Kidney tubule cell (primary cell): ENCODE results near the gene HINT2.

Experiments used
- DNase-seq: peaks from one replicate; pipeline ENCODE4 v3.0.0-alpha.2; 2018; ENCODE audit warnings: low spot score

Gene HINT2

DNA sequence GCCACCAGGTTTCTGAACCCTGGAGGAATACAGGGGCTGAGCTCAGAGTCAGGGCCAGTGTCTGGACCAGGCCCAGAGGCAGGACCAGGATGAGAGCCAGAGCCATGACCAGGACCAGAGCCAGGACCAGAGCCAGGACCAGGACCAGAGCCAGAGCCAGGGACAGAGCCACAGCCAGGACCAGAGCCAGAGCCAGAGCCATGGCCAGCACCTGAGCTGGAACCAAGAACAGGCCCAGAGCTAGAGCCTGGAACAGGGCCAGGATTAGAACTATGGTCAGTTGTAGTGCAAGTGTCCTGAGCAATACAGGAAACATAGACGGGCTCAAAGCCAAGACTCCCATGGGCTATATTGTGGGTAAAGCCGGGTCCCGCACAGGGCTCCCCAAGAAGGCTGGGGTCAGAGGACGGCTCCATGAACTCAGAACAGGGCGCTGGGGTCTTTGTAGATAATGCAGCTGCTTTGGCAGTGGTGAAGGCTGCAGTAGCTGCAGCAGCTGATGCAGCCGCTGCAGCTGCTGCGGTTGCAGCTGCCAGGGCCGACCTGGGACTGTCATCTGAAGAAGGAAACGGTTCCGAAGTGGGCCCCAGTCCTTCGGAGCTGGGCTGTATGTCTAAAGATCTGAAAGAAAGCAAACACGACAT is 3.3 kb downstream of the HINT2 start:
- DNase-seq = no peak

DNA sequence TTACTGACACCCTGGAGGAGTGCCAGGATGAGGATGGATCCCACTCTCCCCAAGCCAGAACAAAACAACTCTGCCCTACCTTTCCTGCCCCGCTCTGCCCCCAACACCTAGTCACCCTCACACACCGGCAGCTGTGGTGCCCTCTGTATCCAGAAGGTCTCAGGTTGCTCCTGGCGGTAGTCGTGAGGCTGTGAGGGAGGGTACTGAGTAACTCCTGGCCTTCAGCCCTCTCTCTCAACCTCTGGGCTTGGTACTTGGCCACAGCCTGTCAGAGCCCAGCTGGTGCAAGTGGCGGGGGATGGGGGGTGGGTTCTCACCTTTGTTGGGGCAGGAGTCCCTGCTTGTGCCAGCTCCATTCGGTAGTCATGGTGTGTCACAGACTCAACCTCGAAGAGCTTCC is 4.7 kb downstream of the HINT2 start:
- no peak for DNase-seq

DNA sequence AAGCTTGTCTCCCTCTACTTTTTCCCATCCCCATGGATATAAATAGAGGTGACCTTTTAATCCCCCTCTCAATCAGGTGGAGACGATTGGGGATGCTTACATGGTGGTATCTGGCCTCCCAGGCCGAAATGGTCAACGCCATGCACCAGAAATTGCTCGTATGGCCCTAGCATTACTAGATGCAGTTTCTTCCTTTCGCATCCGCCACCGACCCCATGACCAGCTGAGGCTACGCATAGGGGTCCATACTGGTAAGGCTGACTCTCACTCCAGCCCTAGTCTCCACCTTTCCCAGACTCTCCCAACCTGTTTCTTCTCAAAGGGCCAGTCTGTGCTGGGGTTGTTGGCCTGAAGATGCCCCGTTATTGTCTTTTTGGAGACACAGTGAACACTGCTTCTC is 6.4 kb downstream of the HINT2 start:
- DNase-seq = no peak

DNA sequence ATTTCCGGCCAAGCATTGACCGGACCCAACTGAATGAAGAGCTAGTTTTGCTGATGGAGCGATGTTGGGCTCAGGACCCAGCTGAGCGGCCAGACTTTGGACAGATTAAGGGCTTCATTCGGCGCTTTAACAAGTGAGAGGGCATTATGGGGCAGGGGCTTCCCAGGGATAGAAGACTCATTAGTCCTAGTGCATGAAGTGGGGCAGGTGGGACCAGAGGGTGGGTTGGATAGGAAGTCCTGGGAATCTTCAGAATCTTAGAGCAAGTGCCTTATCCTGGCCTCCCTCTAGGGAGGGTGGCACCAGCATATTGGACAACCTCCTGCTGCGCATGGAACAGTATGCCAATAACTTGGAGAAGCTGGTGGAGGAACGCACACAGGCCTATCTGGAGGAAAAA is 8.7 kb downstream of the HINT2 start:
- no peak for DNase-seq

DNA sequence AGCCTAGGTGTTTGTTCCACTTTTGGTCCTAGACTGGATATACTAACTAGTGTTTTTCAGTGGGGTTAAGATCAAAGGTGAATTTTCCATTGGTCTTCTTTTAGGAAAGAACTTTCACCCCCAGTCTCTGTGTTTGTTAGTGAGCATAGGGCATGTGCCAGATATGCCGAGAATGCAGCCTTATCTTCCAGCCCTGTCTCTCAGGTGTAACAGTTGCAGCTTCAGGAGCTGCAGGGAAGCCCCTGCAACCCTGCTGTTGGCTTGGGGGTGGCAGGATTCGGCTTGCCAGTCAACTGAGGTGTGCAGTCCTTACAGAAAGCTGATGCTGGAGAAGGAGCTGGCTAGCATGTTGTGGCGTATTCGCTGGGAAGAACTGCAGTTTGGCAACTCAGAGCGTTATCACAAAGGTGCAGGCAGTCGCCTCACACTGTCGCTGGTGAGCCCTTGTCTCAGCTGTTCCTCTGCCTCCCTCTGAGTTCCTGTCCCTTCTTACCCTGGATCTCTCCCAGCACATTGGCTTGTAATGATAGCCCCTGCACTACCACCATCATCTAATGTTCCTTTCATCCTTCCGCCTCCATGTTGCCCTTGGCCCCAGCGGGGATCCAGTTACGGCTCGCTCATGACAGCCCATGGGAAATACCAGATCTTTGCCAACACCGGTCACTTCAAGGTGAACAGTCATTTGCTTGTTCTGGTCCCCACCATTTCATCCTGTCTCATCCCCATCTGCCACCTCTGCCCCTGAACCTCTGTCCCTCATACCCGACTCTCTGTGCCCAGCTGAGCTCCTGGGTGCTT is 13.3 kb downstream of the HINT2 start:
- DNase-seq = no peak

DNA sequence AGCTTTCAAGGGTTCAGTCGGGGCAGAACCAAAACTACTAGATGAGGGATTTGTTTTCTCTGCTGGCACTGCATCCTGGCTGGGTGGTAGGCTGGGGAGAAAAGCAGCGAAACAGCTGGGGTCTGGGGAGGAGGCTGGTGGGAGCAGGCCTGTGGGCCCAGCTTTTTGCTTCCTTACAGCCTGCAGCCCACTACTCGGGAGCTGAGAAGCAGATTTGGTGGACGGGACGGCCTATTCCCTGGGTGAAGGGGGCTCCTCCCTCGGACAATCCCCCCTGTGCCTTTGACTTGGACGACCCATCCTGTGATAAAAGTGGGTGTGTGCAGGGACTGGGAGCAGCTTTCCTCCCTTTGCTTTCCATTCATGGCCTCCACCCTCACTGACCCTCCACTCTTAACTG is 14.3 kb downstream of the HINT2 start:
- no peak for DNase-seq

DNA sequence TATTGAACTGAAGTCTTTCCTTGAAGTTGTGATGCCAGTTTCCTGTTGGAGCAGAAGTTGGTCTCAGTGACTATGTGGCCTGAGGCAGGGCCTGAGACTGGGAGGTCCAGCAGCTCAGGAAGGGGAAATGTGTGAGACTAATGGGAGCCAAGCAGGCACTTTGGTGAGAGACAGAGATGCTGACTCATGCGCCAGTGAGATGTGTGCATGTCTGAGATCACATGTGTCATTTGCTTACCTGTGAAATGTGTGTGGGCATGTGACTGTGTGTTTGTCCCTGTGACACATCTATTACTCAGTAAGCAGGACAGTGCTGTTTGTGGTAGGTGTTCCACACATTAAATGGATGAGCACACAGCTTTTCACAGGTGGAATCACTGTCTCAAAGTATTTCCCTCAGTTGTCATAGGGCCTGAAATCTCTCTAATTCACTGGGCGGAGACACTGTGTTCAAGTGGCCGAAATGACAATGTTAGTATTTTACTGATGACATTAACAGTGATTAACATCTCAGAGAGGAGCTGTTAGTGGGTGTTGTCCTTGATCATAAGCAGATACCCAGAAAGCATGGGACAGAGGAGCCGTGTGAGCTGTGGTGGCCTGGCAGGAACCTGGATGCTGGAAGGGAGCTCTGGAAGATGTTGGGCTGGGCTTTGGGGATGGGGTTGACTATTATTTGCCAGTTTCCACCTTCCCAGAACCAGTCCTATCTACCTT is 16.0 kb downstream of the HINT2 start:
- peak; percentile 98 for DNase-seq

DNA sequence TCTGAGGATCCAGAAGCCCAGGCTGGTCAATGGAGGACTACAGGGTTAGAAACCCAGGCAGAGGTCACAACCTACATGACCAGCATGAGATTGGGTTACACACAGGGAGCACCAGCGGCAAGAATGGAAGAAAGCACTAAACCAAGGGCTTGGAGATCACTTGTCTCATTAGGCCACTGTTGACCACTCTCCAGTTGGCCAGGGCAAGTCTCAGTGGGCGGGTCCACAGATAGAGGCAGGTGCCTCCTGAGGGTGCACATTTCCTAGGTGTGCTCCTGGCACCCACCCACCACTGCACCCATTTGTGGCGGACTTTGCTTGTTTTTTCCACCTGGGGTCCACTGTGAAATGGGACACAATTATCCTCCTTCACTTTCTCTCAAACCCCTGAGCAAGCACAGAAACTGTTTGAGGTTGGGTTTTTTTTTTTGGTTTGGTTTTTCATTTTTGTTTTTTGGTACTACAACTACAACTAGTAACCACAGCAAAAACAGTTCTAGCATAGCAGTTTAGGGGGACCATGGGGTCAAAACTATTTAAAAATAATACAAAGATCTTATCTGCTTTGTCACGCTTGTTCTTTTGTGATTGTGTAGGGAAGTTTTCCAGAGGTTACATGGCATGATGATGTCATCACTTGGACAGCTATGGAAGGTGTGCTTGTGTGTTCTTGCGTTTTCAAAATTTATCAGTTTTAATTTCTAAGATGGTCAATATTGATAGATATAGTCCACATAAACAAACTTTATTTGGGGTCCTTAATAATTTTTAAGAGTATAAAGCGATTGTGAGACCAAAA is 17.3 kb downstream of the HINT2 start:
- DNase-seq = no peak

DNA sequence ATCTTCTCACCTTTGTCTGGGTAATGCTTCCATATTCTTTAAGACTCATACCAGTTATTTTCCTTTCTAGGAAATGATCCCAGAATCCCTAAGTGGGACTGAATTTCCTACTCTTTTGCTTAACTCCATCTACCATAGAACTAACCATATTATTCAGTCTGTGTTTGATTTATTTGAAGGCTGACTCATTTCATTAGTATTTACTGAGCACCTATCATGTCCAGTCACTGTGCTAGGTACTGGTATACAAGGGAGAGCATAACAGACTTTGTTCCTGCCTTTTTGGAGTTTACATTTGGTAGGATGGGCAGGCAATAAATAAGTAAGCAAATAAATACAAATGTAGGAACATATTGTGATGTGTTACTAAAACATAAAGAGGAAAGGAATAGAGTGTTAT is 19.1 kb downstream of the HINT2 start:
- DNase-seq = peak; percentile 65

DNA sequence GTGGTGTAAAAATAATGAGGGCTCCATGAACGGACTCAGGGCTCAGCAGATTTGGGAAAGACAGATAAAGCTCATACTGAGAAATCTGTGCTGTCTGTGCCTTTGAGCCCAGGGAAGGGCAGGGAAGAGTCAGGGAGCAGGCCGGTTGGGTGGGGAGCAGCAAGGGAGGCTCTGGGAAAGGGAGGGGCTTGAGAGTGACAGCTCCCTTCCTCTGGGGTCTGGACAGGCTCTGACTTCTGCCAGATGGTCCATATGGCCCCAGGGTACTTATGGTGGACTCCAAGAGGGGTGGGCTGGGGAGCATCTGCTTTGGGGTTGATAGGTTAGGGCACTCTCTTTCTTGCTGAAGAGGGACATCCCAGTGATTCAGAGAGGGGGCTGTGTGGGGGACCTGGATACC is 21.4 kb downstream of the HINT2 start:
- no peak for DNase-seq

DNA sequence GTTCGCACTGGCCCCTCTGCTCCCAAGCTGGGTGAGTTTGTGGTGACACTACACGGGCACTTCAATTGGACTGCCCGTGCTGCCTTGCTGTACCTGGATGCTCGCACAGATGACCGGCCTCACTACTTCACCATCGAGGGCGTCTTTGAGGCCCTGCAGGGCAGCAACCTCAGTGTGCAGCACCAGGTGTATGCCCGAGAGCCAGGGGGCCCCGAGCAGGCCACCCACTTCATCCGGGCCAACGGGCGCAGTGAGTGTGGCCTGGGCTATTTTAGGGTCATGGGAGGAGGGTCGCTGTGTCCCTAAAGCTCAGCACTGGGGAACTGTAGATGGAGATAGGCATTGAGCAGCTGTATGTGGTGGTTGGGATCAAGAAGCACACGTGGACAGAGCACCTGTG is 22.0 kb downstream of the HINT2 start:
- DNase-seq = no peak

DNA sequence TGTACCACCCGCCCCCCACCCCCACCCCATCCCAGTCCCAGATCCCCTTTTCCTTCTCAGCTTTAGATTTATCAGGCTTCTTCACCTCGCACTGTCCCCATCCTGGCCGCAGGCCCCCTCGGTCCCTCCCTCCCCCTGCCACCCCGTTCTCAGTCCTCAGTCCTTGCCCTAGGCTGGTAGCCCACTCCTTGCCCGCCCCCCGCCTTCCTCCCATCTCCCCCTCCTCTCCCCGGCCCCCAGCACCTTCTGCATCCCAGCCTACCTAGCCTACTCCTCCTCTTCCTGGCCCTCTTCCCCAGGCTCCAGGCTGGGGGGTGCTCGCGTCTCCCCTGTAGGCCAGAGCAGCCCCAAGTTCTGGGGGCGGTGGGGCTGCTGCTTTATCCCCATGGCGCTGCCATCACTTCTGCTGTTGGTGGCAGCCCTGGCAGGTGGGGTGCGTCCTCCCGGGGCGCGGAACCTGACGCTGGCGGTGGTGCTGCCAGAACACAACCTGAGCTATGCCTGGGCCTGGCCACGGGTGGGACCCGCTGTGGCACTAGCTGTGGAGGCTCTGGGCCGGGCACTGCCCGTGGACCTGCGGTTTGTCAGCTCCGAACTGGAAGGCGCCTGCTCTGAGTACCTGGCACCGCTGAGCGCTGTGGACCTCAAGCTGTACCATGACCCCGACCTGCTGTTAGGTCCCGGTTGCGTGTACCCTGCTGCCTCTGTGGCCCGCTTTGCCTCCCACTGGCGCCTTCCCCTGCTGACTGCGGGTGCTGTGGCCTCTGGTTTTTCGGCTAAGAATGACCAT is 22.6 kb downstream of the HINT2 start:
- DNase-seq = no peak

DNA sequence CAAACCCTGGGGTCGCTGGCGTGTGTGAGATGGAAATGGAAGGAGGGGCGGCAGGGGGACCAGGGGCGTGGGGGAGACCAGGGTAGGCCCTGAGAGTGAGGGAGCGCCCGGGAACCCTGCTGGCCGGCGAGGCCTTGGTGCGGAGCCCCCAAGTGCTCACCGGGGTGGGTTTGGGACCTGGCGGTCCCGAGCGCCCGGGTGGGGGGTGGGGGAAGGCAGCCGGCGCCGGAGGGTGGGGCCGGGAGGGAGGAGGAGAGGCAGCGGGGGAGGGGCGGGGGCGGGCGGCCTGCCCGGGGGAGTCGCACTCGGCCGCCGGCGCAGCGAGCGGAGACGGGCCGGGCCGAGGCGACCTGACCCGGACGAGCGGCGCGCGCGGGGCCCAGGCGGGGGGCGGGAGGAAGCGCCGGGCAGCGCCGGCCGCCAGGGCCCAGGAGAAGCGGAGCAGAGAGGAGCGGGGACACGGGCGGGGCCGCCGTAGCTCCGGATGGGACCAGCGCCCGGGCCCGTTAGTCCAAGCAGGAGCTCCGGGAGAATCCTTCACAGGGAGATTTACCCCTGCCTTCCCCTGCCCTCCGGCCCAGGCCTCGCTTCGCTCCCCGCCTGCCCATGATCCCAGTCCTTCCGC is 23.4 kb downstream of the HINT2 start, which contains the start of gene NPR2:
NPR2 (plus strand) TSS at position 295 of the 625 bp plus-strand sequence. CDS start 818 bp downstream, outside the sequence.
- peak; percentile 30 for DNase-seq

DNA sequence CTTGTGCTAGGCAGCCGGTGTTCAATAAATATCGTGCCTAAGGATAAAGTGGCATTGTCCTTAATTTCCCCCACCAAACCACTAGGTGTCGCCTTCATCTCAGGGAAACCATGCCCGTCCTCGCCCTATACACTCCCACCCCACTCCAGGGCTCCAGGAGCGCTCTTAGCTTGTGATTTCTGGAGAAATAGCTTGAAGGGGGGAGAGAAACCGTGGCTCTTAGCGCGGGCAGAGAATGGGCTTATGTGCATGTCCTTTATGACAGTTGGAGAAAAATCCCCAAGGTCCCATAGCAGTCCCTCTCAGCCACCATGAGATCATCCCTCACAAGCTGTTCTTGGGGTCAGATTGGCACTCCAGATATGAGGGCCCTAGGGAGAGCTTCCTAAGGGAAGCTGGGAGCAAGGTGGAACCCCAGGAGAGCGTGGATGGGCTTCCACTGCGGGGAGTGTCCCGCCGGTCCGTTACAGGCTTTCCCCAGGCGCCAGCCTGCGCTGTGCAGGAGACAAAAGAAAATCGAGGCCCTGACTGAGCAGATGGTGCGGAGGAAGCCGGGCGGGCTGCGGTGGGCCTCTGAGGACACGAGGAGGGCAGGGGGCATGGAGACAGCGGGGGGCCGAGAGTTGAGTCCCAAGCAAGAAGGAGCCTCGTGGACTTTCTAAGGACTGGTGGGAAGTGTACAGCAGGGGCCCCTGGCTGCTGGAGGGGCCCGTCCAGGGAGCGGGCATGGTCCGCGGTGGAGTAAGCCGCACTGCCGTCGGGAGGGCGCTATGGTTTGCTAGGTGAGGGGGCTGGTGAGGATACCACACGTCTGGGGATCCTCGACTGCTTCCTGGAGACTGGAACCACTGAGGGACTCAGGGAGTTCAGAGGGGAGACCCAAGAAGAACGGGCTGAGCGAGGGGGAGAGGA is 24.2 kb downstream of the HINT2 start:
- peak; percentile 77 for DNase-seq

DNA sequence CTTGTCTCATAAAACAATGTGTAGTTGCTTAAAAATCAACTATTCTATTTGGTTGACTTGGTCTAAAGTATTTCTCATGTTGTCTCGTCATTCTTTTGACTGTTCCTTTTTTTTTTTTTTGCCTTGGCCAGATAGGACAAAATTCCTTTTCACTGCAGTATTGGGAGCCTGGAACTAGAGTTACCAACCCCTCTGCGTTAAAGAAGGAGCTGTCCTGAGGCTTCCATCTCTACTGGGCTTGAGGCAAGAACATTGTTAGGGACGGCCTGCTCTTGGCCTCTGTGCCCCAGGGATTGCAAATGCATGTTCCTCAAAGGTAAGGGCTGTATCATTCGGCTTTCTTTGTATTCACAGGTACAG is 24.8 kb downstream of the HINT2 start:
- DNase-seq = no peak

DNA sequence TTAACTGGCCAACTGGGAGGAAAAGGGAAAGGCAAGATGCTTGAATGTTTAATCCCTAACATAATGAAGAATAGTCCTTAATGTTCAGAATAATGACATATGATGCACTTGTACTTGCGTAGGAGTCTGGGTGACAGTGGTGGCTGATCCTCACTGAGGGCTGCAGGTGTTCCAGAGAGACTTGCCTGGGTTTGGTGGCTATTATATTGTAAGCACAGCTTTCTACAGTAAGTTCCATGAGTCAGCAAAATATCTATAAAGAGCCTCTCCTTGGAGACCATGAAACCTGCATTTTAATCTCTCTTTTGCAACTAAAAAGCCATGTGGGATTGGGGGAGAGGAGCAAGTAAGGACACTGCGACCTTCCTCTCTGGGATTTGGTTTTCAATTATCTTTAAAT is 25.3 kb downstream of the HINT2 start:
- no peak for DNase-seq

DNA sequence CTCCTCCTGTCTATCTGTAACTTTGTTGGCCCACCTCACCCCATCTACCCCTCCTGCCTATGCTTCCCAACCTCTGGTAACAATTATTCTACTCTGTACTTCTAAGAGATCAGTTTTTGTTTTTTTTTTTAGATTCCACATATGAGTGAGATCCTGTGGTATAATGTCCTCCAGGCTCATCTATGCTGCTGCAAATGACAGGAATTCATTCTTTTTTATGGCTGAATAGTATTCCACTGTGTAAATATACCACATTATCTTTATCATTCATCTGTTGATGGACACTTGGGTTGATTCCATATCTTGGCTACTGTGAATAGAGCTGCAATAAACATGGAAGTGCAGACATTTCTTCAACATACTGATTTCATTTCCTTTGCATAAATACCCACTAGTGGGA is 31.4 kb downstream of the HINT2 start:
- no peak for DNase-seq

DNA sequence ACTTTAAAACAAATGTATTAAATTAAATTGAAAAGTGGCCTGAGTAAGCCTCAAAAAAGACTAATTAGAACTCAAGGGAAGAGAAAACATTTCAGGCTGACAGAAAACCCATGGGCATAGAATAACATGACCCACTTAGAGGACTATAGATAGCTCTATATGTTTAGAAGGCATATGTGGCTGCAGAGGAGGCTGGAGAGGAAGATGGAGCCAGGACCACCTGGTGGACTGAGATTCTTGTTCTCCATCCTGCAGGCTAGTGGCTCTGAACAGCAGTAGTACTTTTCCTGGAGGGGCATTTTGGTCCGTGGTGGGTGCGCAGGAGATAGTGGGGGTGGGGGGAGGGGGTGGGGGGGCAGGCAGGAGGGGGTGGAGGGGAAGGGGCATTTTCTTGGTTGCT is 33.8 kb downstream of the HINT2 start:
- no peak for DNase-seq

DNA sequence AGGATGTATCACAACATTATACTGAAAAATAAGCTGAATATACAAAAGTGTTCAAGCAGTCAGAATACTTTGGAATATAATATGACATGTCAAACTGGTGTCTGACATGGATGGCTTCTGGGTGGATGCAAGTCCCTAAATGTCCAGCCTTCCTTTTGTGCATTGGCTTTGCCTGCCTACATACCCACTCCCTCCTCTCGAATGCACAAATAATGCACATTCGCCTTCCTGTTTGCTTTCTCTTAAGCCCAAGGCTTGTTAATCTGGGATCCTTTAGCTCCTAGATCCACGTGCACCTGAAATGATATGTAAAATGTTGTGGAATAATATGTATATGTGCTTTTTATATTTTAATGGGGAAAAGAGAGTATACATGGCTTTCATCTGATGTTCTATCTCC is 36.3 kb downstream of the HINT2 start:
- DNase-seq = no peak

DNA sequence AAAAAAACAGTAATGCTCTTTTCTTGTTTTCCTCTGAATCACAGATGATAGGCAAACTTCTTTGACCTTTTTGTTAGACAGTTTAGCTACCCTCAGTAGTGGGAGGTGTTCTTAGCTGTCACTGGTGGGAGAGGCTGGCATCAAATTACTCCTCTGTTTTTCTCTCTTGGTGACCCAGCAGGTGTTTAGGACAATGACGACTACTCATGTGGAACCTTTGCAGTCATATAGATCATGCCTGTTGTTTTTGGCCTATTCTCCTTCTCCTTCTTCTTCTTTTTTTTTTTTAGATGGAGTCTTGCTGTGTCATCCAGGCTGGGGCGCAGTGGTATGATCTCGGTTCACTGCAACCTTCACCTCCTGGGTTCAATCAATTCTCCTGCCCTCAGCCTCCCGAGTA is 38.8 kb downstream of the HINT2 start:
- DNase-seq = peak; percentile 28
